SIG-M5 treated with dmso at 0.1 percent for 504 hours (cell line): Measurements from ENCODE around the gene TPO.

Experiments
- DNase-seq: peaks from one replicate; lab custom pipeline; 2025; ENCODE audit not compliant: unreplicated experiment; lab: John Stamatoyannopoulos, UW

The TPO gene

DNA sequence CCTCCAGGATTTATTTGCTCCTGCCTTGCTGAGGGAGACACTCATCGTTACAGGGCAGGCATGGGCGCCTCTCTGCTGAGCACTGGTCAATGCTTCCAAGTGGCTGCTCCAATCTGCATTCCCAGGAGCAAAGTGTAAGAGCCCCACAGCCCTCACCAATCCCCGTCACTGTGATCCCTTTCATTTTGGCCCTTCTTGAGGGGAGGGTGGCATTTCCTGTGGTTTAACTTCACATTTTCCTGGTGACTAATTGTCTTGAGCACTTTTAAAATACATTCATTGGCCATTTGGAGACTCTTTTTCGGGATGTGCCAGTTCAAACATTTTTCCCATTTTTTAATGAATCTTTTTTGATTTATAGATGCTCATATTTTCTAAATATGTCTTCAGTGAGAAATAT, 33.0 kb downstream of the TPO start:
- DNase-seq: no peak

DNA sequence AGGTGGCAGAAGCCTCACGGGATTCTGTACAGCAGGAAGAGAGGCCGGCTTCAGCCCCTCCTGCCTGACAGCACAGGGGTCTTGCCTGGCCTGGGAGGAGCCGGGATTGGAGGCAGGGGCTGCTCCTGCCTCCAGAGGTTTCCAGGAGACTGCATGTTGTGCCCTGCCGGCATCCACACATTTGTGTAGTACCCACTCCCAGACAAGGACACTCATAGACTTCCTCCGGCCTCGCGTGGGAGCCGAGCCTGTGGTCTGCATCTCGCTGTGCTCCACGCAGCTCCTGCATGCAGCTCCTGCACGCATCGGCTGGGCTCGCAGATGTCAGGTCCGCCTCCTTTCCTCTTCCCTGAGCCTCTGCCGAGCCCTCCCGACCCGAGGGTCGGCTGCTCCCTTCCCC, 34.7 kb downstream of the TPO start:
- no peak for DNase-seq

DNA sequence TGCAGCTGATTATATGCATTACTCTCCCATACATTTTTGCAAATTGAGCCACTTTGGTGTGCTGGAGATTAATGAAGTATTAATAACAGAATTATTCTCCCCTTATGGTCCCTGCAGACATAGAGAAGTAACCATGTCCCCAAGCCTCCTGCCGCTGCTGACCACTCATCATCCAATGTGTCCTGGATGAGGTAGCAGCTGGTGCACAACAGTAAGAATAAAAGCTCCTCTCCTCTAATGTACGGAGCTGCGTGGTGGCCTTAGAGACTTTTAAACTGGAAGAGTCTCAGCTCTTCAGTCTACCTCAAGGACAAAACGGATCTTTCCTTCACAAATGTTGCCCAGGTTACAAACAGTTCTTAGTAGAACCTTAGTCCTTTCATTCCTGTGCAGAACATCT, 37.7 kb downstream of the TPO start:
- DNase-seq: no peak

DNA sequence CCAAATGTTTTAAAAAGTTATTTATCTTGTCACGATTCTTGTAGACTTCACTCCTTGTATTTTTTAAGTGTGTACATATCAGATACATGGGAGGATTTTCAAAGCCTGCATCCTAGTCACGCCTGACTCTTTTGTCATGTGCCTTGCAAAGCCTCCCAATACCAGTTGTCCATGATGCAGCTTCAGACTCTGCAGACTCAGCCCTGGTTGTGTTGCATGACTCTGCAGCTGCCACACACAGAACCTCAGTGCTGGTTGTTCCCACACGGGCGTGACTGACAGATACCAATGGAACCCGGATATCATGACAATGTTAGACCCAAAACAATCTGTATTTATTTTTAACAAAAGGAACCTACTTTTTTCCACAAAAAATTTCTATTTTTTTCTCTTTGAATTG, 38.2 kb downstream of the TPO start:
- no peak for DNase-seq

DNA sequence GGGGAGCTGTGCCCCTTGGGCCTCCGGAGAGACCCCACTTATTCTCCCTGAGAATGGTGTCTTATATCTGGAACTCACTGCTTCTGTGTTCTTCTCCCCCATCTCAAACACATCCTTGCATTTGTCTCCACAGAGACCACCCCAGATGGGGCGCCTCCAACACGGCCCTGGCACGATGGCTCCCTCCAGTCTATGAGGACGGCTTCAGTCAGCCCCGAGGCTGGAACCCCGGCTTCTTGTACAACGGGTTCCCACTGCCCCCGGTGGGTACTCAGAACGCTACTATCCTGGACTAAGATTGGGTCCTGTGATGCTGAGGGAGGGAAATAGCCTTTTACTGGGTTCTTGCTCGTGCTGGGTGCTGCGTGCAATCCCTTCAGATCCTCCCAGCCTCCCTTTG, 40.3 kb downstream of the TPO start:
- no peak for DNase-seq

DNA sequence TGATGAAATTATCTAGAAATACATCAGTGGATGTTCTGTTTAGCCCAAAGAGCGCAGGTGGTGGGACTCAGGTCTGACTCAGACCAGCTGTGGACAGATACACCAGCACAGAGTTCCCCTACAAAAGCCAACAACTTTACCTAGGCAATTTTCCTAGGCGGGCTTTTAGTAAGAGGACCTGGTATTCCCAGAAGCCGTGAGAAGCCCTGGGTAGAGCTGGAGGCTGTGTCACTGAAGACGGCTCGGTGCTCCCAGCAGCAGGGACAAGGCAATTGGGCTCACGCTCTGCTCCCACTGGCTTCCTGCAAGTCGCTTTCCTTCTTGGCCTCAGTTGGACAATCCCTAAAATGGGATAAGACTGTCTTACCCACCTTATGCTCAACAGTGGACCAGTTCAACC, 41.1 kb downstream of the TPO start:
- no peak for DNase-seq

DNA sequence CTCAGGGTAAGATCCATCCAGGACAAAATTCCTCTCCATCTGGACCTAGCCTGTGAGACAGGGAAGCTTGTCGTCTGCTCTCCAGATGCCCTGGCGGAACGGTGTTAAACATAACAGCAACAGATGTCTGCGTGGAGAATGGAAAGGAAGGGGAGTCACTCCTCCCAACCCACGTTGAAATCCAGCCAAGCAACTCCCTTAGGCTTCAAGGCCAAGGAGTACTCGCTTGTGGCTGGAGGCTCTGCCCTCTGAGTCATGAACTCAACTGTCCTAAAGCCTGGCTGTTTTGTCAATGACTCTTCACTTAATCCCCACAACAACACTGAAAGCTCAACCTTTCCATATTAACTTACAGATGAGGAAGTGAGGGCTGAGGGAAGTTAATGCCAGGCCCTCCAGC, 42.2 kb downstream of the TPO start:
- DNase-seq: no peak

DNA sequence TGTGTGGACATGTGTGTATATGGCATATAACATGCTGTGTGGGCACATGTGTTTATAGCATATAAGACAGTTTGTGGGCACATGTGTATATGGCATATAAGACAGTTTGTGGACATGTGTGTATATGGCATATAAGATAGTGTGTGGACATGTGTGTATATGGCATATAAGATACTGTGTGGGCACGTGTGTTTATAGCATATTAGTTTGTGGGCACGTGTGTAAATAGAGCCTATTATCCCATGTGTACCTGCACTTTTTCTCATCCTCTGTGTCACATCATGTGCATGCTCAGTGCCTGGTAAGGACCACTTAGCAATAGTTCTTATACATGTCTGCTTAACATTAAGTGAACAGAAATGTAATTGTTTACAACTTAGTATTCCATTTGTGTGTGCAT, 45.2 kb downstream of the TPO start:
- no peak for DNase-seq

DNA sequence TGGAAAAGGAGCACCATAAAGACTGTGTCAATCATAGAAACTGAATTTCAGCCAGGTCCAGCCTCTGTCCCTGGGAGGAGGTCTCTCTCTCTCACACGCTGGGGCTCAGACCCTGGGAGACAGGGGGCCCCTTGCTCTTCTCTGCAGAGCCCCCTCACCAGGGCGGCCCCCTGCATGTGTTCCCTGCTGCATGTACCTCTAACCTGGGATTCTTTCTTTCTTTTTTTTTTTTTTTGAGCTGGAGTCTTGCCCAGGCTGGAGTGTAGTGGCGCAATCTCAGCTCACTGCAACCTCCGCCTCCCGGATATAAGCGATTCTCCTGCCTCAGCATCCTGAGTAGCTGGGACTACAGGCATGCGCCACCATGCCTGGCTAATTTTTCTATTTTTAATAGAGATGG, 46.5 kb downstream of the TPO start:
- DNase-seq: no peak

DNA sequence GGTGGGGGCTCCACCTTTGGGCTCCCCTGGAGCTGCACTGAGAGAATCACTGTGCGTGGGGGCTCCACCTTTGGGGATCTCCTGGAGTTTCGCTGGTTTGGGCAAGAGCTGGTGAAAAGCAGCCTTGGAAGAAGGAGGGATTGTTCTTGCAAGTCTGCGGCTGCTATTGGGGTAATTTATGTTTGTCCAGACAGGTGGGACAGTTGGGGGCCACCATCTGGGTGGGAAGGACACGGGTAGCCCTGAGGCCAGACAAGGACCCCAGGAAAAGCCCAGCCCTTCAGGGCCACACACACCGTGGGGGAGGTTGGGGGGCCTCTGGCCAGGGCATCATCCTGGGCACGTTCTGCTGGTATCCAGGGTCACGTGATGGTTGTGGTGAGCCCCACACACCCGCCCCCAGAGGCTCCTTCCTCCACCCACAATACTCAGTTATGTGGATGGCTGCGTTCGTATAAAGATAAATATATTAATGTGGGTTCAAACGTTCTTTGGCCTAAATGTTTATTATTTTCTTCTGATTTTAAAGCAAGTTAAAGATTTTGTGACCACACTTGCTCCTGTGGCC, 47.7 kb downstream of the TPO start:
- DNase-seq: no peak

DNA sequence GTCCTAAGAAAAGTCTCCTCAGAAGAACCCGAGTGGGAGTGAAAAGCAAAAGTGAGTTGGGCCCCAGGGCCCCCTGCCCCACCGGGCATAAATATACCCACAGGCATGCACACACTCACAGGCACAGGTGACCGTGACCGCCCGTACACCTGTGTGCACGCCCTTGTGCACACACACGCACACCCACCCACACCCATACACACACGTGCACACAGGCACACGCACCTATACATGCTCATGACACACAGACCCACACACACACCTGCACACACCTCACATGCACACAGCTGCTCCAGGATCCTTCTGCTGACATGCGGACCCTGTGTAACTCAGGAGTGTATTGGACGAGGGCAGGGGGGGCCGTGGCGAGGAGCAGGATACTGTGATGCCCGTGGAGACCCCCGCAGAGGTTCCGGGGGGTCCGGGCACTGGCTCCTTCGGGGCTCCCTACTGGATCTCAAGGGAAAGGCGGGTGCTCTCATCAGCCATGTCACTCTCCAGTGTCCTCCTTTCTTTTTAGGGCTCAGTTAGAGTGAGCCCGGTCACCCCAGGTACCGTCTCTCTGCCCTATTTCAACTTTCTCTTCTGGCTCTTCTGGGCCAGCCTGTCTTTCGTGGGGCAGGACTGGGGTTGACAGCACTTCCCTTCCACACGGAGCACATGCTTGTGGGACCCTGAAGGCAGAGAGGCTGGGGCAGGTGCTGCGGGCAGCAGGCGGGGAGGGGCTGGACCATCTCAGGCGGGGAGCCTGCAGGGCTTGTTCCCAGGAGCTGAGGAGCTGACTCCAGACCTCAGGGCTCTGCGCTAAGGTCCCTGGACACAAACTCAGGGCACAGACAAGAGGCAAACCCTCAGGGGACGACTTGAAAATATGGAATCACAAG, 48.5 kb downstream of the TPO start:
- no peak for DNase-seq

DNA sequence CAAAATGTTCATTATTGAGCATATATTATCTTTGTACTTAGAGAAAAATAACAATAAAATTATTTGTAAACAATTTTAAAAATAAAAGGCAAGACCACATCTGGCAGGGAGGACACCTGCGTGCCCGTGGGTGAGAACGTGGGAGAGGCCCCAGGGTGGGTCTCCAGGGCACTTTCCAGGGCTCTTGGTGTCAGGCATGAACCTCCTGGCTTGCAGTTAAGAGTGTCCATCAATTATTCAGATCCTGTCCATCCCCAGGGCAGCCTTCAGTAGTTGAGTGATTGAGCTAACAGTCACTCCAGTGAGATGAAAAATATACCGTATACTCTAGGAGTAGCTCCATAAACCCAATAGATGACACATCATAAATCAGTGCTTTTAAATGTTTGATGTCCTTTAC, 49.7 kb downstream of the TPO start:
- no peak for DNase-seq

DNA sequence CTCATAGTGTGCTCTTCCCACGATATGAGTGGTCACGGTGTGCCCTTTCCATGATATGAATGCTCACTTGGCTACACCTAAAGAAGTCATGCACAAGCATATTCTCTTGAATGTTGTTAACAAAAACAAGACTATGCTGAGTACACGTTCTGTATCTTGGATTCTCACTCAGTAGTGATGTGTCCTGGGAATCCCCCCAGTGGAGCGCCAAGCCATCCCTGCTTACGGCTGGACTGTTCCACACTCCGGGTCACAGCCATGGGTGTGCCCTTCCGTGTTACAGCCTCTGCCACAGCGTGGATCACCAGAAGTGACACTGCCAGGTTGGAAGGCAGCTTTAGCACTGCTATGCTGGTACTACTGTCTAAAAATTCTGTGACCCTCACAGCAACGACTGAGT, 59.1 kb downstream of the TPO start:
- DNase-seq: no peak

DNA sequence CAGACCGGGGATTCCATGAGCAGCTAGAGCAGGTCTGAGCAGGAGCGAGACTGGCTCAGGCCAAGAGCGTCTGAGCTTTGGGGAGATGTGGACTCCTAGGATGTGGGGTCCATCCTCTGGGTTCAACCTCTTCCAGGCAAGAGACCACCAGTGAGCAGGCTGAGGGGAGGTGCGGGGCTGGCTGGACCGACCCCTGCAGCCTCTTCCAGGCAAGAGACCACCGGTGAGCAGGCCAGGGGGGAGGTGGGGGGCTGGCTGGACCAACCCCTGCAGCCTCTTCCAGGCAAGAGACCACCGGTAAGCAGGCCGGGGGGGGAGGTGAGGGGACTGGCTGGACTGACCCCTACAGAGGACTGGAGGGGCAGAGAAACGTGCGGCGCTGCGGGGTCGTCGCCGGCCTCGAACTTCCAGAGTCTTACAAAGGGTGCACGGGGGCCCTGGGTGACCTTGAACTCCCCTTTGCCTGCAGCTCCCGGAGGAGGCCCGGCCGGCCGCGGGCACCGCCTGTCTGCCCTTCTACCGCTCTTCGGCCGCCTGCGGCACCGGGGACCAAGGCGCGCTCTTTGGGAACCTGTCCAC, 63.4 kb downstream of the TPO start:
- no peak for DNase-seq

DNA sequence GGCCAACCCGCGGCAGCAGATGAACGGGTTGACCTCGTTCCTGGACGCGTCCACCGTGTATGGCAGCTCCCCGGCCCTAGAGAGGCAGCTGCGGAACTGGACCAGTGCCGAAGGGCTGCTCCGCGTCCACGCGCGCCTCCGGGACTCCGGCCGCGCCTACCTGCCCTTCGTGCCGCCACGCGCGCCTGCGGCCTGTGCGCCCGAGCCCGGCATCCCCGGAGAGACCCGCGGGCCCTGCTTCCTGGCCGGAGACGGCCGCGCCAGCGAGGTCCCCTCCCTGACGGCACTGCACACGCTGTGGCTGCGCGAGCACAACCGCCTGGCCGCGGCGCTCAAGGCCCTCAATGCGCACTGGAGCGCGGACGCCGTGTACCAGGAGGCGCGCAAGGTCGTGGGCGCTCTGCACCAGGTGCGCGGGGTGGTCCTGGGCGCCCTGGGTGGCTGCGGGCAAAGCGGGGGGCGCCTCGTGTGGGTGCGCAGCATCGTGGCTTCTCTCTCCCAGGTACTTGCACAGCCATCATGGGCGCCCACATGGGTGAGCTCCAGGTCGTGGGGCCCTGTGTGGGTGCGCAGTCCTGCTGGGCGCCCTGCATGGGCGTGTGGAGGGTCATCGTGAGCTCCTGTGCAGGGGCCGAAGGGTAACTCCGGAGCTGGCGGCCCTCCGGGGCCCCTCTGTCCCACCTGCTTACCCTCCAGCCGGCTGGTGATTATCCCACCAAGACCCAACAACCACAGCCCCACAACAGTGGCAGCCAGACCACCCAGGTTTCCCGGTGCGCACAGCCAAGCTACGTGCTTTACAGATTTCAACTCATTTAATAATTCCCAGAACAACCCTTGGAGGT, 64.2 kb downstream of the TPO start:
- DNase-seq: no peak

DNA sequence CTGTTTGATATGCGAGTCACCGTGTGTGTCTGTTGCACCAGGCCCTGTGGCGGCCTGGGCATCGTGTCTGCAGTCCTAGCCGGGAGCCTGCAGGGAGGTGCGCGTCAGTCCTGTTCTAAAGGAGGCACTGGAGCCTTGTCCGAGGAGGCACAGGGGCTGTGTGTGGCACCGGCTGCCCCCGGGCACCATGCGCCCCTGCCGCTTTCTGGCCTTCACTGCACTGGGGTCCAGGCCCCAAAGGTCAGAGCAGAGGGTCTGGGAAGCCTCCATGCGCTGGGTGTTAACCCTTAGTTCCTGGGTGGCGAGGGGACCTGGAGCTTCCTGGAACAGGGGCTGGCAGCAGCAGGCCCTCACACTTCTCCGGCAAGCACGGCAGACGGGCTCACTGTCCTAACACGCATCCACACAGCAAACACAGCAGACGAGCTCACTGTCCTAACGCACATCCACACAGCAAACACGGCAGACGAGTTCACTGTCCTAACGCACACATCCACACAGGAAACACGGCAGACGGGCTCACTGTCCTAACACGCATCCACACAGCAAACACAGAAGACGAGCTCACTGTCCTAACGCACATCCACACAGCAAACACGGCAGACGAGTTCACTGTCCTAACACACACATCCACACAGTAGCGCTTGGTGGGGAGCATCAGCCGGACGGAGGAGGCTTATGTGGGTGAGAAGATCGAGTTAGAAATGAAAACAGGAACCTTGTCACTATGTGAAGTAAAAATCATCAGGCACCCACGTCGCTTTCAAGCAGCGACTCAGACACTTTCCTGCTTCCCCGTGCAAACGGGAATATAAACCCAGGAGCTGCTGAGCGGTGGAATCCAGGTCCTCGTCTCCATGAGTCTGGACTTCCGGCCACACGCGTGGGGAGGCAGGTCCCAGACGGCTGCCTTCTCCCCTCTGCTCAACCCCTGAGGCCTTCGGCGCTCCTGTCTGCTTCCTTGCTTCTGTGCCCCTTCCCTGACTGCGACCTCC, 65.3 kb downstream of the TPO start:
- no peak for DNase-seq

DNA sequence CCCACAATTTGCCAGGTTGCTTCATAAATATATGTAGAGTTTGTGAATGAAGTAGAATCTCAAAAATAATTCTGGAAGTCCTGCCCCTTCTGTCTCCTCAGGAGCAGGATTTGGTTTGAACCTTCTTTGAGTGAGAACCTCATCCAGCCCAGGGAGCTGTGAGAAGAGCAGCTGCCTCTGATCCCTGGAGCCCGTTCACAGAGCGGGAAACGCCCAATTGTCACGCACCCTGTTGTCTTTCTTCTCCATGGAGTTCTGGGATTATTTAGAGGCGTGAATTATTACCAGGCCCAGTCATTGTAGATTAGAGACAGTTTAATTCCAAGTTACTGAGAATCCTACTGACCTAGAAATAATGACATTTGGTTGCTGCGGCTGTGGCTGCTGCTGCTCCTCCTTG, 66.1 kb downstream of the TPO start:
- DNase-seq: no peak

DNA sequence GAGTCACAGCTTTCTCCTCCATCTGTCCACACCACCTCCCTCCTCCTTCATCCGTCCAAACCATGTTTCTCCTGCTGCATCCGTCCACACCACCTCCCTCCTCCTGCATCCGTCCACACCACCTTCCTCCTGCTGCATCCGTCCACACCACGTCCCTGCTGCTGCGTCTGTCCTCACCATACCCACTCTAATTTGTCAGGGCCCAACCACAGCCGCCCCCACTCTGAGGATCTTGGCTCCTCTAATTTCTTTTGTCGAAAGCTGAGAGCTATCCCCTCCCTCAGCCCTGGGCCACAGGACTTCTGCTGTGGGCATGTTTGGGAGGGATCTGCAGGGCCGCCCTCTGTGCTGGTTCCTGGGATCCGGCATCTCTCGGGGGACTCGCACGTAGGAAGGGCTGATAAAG, 67.4 kb downstream of the TPO start:
- DNase-seq: no peak

DNA sequence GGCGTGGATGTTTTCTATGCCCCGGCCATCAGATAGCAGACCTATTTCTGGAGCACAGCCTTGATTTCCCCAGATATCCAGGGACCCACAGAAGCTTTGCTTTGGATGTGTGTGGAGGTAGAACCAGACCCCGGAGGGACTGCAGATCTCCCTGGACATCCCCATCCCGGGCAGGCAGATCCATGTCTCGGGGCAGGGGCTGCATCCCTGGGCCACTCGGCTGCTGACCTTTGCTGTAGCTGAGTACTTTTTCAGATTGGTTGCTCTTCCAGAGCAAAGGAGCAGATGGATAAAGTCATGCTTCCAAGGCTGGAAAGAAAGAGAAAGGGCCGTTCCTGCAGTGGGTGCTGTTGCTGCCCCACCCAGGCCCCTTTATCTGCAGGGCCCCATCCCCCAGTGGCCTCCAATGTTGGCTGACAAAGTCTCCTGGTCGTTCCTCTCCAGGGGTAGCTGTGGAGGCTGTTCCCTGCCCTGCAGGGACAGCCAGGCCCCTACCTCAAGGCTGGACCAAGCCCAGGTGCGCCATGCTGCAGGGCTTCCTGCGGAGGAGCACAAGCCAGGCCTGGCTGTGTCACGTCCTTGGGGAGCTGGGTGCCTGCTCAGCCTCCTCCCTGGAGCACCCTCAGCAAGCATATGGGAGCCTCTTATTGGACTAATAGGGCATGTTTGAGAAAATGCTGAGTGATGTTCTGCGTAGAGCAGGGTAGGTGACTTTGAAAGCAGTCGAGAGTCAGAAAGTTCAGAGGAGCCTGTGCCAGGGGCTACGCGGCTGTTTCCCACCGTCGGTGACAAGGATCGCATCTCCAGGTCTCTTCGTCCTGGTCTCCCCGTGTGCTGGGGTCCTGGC, 68.4 kb downstream of the TPO start:
- DNase-seq: no peak

DNA sequence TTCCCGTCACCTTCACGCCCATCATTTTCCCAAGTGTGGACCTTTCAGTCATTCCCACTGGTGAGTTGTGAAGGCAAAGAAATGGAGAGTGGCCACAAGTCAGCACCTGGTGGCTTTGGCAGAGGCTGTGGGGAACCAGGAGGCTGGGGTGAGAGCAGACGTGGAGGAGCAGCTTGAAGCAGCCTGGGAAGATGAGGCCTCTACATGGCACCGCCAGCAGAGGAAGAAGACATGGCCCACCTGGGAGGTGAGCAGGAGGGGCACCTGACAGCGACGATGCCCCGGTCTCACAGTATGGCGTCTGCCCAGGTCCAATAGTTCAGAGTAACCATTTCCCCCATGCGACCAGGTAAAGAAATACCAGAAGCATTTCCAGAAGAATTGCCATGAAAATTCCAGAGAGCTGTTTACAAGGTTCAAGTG, 69.0 kb downstream of the TPO start:
- no peak for DNase-seq
